GM12892 (cell line): Measurements from ENCODE around the gene CD96.
"Not testable (repeated sequence)": the region's sequence is repeated elsewhere in the genome, so short reads cannot be mapped to it uniquely, and the experiment has no call there.

ENCODE experiments used
- DNase-seq: peaks from one replicate; pipeline ENCODE4 v3.0.0; 2011; ENCODE audit not compliant: insufficient read length
- FAIRE-seq: peaks from 2 replicates; lab custom pipeline; 2011; peaks lifted over from hg19 to GRCh38; lab: Jason Lieb, UNC
- POLR2A ChIP-seq: IDR thresholded peaks from 2 replicates; pipeline ENCODE4 v1.6.1; 2011; ENCODE audit warnings: low read depth, low read length, control low read depth
- POLR2AphosphoS5 ChIP-seq: IDR thresholded peaks from 2 replicates; pipeline ENCODE4 v1.6.1; 2011; ENCODE audit warnings: low read depth, low read length, control low read depth
- TAF1 ChIP-seq: IDR thresholded peaks from 2 replicates; pipeline ENCODE4 v1.6.1; 2011; ENCODE audit warnings: low read depth, mild to moderate bottlenecking, control low read depth, low read length, borderline replicate concordance

Gene CD96

DNA sequence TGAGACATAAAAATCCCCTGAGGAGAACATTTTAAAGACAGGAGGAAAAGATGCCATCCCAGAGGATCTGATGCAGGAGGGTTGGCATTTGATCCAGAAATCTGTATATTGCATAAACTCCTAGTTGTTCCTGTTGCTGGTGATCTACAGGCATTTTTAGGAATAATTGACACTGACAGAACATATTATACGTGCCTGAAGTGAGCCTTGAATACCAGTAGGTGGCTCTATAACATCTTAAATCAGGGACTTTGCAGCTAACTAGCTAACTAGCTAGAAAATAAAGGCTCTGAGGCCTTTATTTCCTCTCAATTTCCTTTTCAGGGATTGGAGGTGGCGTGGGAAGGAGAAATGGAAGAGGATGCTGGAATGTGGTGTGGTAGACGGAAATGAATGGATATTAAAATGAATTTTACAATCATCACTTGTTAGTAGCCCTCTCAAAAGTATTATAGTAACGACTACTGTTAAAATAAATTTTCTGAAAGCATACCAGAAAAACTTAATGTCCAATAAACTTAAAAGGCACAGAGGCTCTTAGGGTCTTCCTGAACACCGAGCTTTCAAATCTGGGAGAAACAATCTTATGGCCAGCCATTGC lies 127.0 kb downstream of the CD96 start:
- no peak for TF ChIP-seq TAF1
- TF ChIP-seq POLR2A = no peak
- no peak for TF ChIP-seq POLR2AphosphoS5
- no peak for DNase-seq
- FAIRE-seq = peak; percentile 84

DNA sequence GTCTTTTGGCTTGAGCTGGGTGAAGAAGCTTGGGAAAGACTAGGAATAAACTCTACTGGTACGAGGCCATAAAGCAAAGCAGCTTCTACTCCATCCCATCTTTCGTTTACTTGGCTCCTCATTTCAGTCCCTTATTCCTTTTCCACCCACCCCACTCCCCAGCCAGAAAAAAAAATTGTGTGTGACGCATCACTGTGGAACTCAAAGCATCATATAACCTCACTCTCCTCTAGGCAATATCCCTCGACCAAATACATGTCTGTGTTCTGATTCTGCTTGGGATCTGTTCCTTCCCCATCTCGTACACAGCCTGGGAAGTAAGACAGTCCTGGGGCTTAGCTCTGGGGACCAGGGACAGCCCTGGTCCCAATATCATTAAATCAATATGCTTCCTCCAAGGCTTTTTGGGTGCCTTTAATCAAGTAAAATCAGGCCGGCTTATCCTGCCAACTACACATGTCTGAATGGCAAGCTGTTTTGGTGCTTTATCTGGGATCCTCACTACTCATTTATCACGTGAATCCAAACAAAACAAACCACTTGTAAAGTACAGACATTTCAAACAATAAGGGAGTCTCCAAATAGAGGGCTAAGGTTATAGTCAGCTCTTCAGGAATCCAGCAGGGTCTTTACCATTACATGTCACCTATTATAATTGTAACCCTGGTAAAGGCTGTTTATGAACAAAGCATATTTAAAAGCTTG lies 128.1 kb downstream of the CD96 start:
- FAIRE-seq (peak; percentile 33), DNase-seq (no peak)
- TF ChIP-seq TAF1 = no peak
- no peak for TF ChIP-seq POLR2A
- TF ChIP-seq POLR2AphosphoS5 = no peak

GRCh38 chr3:111672461-111672860 lies 130.5 kb downstream of the CD96 start:
- DNase-seq, FAIRE-seq: not testable (repeated sequence)

DNA sequence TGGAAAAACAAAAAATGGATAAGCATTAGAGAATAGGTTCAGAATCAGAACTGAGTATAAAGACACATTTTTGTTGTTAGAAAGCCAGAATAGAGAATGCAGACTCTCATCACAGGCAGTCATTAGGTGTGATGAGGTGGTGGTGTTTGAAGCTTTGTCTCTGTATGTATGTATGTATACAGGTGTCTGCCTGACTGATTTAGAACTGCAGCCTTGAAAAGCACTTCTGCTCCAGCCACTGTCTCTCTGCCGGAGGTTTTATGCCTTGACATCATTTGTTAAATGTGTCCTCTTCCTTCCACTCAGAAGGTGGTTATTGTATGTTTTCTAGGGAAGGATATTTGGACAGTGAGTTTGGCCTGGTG lies 133.8 kb downstream of the CD96 start:
- no peak for TF ChIP-seq TAF1
- no peak for TF ChIP-seq POLR2A
- no peak for TF ChIP-seq POLR2AphosphoS5
- FAIRE-seq (no peak), DNase-seq (no peak)

GRCh38 chr3:111676211-111677006 lies 134.4 kb downstream of the CD96 start:
- peak; percentile 80 for FAIRE-seq
- no peak for TF ChIP-seq POLR2AphosphoS5
- TF ChIP-seq TAF1 = no peak
- no peak for DNase-seq

DNA sequence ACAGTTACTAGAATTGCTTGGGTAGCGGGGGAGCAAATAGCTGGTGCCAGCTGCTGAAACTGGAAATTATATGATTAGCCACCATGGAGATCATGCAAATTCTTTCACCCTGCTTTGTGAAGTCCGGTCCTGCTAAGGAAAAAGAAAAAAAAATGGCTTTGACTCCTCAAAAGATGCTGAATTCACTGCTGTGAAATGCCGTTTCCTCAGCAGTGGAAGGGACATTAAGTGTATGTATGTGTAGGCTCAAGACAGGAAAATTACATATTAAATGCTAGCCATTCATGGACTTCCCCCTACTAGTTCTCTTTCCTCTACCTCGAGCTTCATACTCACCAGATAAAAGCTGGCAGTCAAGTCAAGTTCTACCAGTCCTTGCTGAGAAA lies 135.0 kb downstream of the CD96 start:
- no peak for TF ChIP-seq POLR2AphosphoS5
- no peak for TF ChIP-seq TAF1
- TF ChIP-seq POLR2A = no peak
- FAIRE-seq = no peak
- no peak for DNase-seq

DNA sequence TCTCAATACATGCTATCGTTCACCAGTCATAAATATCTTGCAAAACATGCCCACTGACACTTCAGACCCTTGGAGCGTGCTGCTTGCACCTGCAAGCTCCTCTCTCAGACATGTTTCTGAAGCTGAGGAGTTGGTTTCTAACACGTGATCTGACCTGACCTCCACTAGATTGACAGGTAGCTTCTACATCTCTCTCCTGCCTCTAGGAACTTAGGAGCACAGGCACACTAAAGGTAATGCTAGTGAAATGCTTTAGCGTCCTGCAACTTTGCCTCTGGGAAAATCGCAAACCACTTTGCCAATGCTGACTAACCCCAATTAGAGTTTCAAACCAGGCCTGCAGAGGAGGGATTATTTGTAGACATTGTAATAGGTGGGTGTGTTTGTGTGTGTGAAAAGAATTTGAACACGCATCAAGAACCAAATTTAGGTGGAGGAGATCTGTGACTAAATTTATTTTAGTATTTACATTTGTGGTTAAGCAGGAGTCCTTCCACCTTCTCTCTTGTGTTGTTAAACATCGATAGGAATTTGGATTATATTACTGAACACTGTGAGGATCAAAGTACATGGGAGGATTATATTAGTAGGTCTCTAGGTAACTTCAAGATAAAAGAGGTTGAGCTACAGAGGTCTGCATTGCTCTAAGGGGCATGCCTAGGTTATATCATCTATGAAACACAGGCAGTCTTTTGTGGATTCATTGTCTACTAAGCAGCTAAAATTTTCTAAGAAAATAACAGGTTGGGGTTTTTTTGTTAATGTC lies 139.8 kb downstream of the CD96 start:
- no peak for TF ChIP-seq TAF1
- TF ChIP-seq POLR2A = no peak
- TF ChIP-seq POLR2AphosphoS5 = no peak
- DNase-seq (no peak), FAIRE-seq (peak; percentile 67)

- no peak for FAIRE-seq
- TF ChIP-seq POLR2A (no peak), POLR2AphosphoS5 (no peak), TAF1 (no peak)
- DNase-seq = no peak
Observed at GRCh38 chr3:111684640-111685039, 142.6 kb downstream of the CD96 start.

DNA sequence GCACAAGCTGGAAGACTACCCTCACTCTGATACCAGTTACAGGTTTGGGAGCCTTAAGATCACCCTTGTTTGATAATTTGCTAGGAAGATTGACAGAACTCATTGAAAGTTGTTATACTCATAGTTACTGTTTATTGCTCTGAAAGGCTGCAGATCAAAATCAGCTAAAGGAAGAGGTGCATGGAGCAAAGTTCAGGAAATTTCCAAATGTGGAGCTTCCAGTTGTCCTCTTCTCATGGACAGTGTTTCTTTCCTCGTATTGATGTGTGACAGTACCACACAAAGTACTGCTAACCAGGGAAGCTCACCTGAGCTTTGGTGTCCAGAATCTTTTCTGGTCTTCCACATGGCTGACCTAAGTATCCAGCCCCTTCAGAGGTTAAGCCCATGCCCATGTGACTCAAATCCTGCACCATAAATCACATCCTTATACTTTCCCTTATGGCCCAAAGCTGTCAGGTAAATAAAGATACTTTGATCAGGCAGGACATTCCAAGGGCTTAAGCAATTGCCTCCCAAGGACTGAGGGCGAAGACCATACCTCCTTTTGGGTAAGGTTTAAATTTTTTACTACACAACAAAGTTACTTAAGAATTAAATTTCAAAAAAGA lies 146.3 kb downstream of the CD96 start:
- DNase-seq (no peak), FAIRE-seq (no peak)
- TF ChIP-seq TAF1 = no peak
- TF ChIP-seq POLR2A = no peak
- TF ChIP-seq POLR2AphosphoS5 = no peak

GRCh38 chr3:111690242-111690641 lies 148.2 kb downstream of the CD96 start:
- TF ChIP-seq POLR2A (no peak), POLR2AphosphoS5 (no peak), TAF1 (no peak)
- FAIRE-seq (no peak), DNase-seq (no peak)

- peak; percentile 24 for FAIRE-seq
- DNase-seq = no peak
- no peak for TF ChIP-seq TAF1
- TF ChIP-seq POLR2AphosphoS5 = no peak
- TF ChIP-seq POLR2A = no peak
Observed at GRCh38 chr3:111691293-111691909, 149.4 kb downstream of the CD96 start.
